HCT116 (cell line): ENCODE results near the gene FERMT1. TPM values are rescaled to one million over a fixed set of nuclear protein-coding genes. Genes with fewer than 3 reads are reported as not detected.

ENCODE experiments used
- ATAC-seq: fragments of 200-7000 bp; cut with Tn5 transposase; 2 replicates; pipeline ENCODE4 v1.9.1; 2020; ENCODE audit warnings: mild to moderate bottlenecking, moderate library complexity
- BruUV-seq: library from RNA; stranded (reverse); fragments of 400-500 nt; replicated peaks from 2 replicates; lab custom pipeline; 2021; lab: Mats Ljungman, UMichigan
- CTCF ChIA-PET: fragments of 300-600 bp; sonication (Branson Sonifier 250); formaldehyde crosslinking; loops from one replicate; lab custom pipeline; 2021; ENCODE audit warnings: antibody characterized with exemption; lab: Charles Lee
- POLR2A ChIA-PET: fragments of 300-600, 350-600 bp; sonication (Branson Sonifier 250); formaldehyde crosslinking; loops from one replicate; lab custom pipeline; 2021; ENCODE audit warnings: antibody characterized with exemption; lab: Charles Lee
- RAD21 ChIA-PET, 2 experiments: fragments of 300-600 bp; sonication (Branson Sonifier 250); formaldehyde crosslinking; loops; one replicate each; lab custom pipeline; 2023; ENCODE audit warnings: low total read pairs in 2 of 2; ENCODE audit not compliant: uncharacterized antibody in 2 of 2, unreplicated experiment in 2 of 2, low non-redundant PET in 1 of 2; lab: Charles Lee
- DNase-seq: peaks from one replicate; pipeline ENCODE4 v3.0.0-alpha.2; 2010; ENCODE audit warnings: low read depth, low spot score
- H2AFZ ChIP-seq: fragments of 200-600 bp; shearing (Covaris generic), sonication (generic); 2 replicates; pipeline ENCODE4 v1.6.1; 2017; ENCODE audit warnings: low read depth, mixed run types, mixed read lengths, antibody characterized with exemption, low read length; ENCODE audit not compliant: poor library complexity, severe bottlenecking
- H3K27ac ChIP-seq: 2 replicates; pipeline ENCODE4 v1.5.1; 2012; ENCODE audit warnings: low read depth, low read length
- H3K27me3 ChIP-seq: fragments of 200-600 bp; sonication (generic); 2 replicates; pipeline ENCODE4 v1.6.1; 2016; ENCODE audit warnings: mixed run types, low read length, mixed read lengths; ENCODE audit not compliant: insufficient read depth
- H3K36me3 ChIP-seq, 2 experiments: fragments of 200-500 bp in 1 of 2; fragments of 200-600 bp in 1 of 2; sonication (Bioruptor generic) in 1 of 2; sonication (generic) in 1 of 2; 2 replicates each; pipeline versions ENCODE4 v1.5.1 to v1.6.1; 2014 to 2016; ENCODE audit warnings: low read length in 2 of 2, inconsistent platforms in 1 of 2, mixed read lengths in 1 of 2, mixed run types in 1 of 2; ENCODE audit not compliant: insufficient read depth in 2 of 2, control insufficient read depth in 1 of 2
- H3K4me1 ChIP-seq, 2 experiments: fragments of 200-600 bp in 1 of 2; sonication (generic) in 1 of 2; 2 replicates each; pipeline versions ENCODE4 v1.5.1 to v1.6.1; 2012 to 2017; ENCODE audit warnings: low read length in 2 of 2, inconsistent platforms in 1 of 2, mild to moderate bottlenecking in 1 of 2, mixed read lengths in 1 of 2, mixed run types in 1 of 2, moderate library complexity in 1 of 2; ENCODE audit not compliant: insufficient read depth in 2 of 2, control insufficient read depth in 1 of 2
- H3K4me2 ChIP-seq: fragments of 200-600 bp; sonication (generic); 2 replicates; pipeline ENCODE4 v1.6.1; 2017; ENCODE audit warnings: mixed run types, low read length, mixed read lengths
- H3K4me3 ChIP-seq, 2 experiments: fragments of 200-600 bp in 1 of 2; sonication (generic) in 1 of 2; replicated peaks in 1 of 2; 2 replicates each; pipeline ENCODE4 v1.5.1; 2011 to 2016; ENCODE audit warnings: low read length in 2 of 2, control low read depth in 1 of 2, low read depth in 1 of 2, mild to moderate bottlenecking in 1 of 2, mixed read lengths in 1 of 2, mixed run types in 1 of 2
- H3K79me2 ChIP-seq: fragments of 200-600 bp; sonication (generic); 2 replicates; pipeline ENCODE4 v1.6.1; 2017; ENCODE audit warnings: mild to moderate bottlenecking, mixed run types, low read length, moderate library complexity, mixed read lengths; ENCODE audit not compliant: insufficient read depth
- H3K9ac ChIP-seq: fragments of 200-600 bp; sonication (generic); 2 replicates; pipeline ENCODE4 v1.6.1; 2016; ENCODE audit warnings: low read length, mixed read lengths
- H3K9me2 ChIP-seq: fragments of 200-600 bp; sonication (generic), shearing (Covaris generic); 2 replicates; pipeline ENCODE4 v1.6.1; 2017; ENCODE audit warnings: mixed run types, mild to moderate bottlenecking, moderate library complexity; ENCODE audit not compliant: insufficient read depth
- H3K9me3 ChIP-seq, 2 experiments: fragments of 200-500 bp in 1 of 2; fragments of 200-600 bp in 1 of 2; sonication (Bioruptor generic) in 1 of 2; sonication (generic) in 1 of 2; 2 replicates each; pipeline ENCODE4 v1.6.1; 2014 to 2017; ENCODE audit warnings: low read length in 2 of 2, mixed read lengths in 2 of 2, inconsistent platforms in 1 of 2, low read depth in 1 of 2, mild to moderate bottlenecking in 1 of 2, mixed run types in 1 of 2, moderate library complexity in 1 of 2; ENCODE audit not compliant: control insufficient read depth in 1 of 2, insufficient read depth in 1 of 2
- H4K20me1 ChIP-seq: fragments of 200-600 bp; sonication (generic), shearing (Covaris generic); 2 replicates; pipeline ENCODE4 v1.6.1; 2017; ENCODE audit warnings: mixed run types, mild to moderate bottlenecking, moderate library complexity; ENCODE audit not compliant: insufficient read depth
- CBX3 ChIP-seq: IDR thresholded peaks from 2 replicates; pipeline ENCODE4 v1.6.1; 2012; ENCODE audit warnings: low read depth
- EGR1 ChIP-seq: IDR thresholded peaks from 2 replicates; pipeline ENCODE4 v1.6.1; 2012; ENCODE audit warnings: low read depth
- ELF1 ChIP-seq: IDR thresholded peaks from 2 replicates; pipeline ENCODE4 v1.6.1; 2012; ENCODE audit warnings: low read depth, borderline replicate concordance
- EZH2 ChIP-seq: fragments of 200-600 bp; sonication (generic); IDR thresholded peaks from 2 replicates; pipeline ENCODE4 v1.6.1; 2017; ENCODE audit warnings: antibody characterized with exemption, mixed run types
- SP1 ChIP-seq: IDR thresholded peaks from 2 replicates; pipeline ENCODE4 v1.6.1; 2012; ENCODE audit warnings: low read depth
- TCF7L2 ChIP-seq: IDR thresholded peaks from 2 replicates; pipeline ENCODE4 v1.7.0; 2011; ENCODE audit warnings: borderline replicate concordance, inconsistent platforms; ENCODE audit not compliant: insufficient read depth, insufficient read length; ENCODE audit errors: extremely low read depth
- ZNF274 ChIP-seq: fragments of 200-500 bp; sonication (Bioruptor generic); IDR thresholded peaks from 2 replicates; pipeline ENCODE4 v1.6.1; 2014; ENCODE audit warnings: mild to moderate bottlenecking, low read depth, low read length, inconsistent platforms
- intact Hi-C: fragments of 100-400 bp; cut with micrococcal nuclease; formaldehyde crosslinking; loops from 2 replicates; pipeline ENCODE4 v1.10.0; 2022
- total RNA-seq: library from RNA; stranded (reverse); gene quantifications from one replicate; pipeline ENCODE4 v1.2.1, GENCODE V29; 2021; ENCODE audit not compliant: unreplicated experiment
- TF ChIP-seq, protein P1 (sequence below), 3 experiments: fragments of 200-600 bp in 1 of 3; sonication (generic) in 1 of 3; IDR thresholded peaks in 2 of 3; conservative IDR thresholded peaks in 1 of 3; 2 replicates each; pipeline ENCODE4 v1.5.1; 2012 to 2017; ENCODE audit warnings: low read depth in 2 of 3, low read length in 2 of 3, antibody characterized with exemption in 1 of 3, borderline replicate concordance in 1 of 3, control low read depth in 1 of 3, mild to moderate bottlenecking in 1 of 3, mixed read lengths in 1 of 3, mixed run types in 1 of 3, moderate library complexity in 1 of 3; ENCODE audit not compliant: insufficient read depth in 1 of 3
- TF ChIP-seq, protein P2 (sequence below): IDR thresholded peaks from 2 replicates; pipeline ENCODE4 v1.6.1; 2012

The FERMT1 gene
- total RNA-seq, 1 experiment from 2014 or later, result 34.9 TPM

DNA sequence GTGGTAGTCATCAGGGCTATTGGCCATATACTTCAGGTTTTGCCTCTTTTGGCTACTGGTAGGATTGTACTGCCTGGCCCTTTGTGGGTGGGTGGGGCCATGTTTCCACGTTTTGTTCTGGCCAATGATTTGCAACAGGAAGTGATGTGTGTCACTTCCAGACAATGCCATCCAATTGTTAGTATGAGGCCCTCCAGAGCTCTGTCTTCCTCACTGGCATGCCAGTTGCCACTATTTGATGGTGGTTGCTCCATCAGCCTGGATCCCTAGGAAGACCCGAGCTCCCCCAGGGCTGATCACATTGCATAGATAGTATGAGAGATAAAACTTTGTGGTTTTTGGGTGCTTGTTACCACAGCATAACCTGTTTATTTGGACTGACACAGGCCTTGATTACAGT is 61.3 kb downstream of the FERMT1 start:
- Histone ChIP-seq H3K79me2 (no peaks in the 10 kb centered on the region), H3K4me2 (no peak overlapping the region), H2AFZ (no peak overlapping the region), H3K9me3 (no peaks in the 10 kb centered on the region), H3K27ac (no peak overlapping the region), H4K20me1 (no peaks in the 10 kb centered on the region), H3K9me2 (no peaks in the 10 kb centered on the region), H3K36me3 (no peaks in the 10 kb centered on the region), H3K4me1 (no peaks in the 10 kb centered on the region), H3K4me3 (no peak overlapping the region), H3K27me3 (no peaks in the 10 kb centered on the region), H3K9ac (no peak overlapping the region)
- ATAC-seq (no peak), DNase-seq (no peak)
- RAD21 ChIA-PET, result no interaction called here
- intact Hi-C loops, result no loop called here
- BruUV-seq, result no TSS peak
- POLR2A ChIA-PET, result no interaction called here
- no peak for TF ChIP-seq TCF7L2
- no peak for TF ChIP-seq ZNF274
- CTCF ChIA-PET, result no interaction called here

GRCh38 chr20:6060213-6060612 is 62.6 kb downstream of the FERMT1 start:
- ChIA-PET CTCF (no interaction called here), RAD21 (no interaction called here), POLR2A (no interaction called here)
- Histone ChIP-seq H3K4me2 (no peak overlapping the region), H2AFZ (no peak overlapping the region), H3K27ac (no peak overlapping the region), H3K9me2 (no peaks in the 10 kb centered on the region), H3K4me1 (peaks cover 2 to 3% of the 10 kb centered on the region in 2 experiments; a peak in 3 of 4 replicates), H3K4me3 (no peak overlapping the region), H3K36me3 (no peaks in the 10 kb centered on the region), H3K9ac (no peak overlapping the region), H3K27me3 (no peaks in the 10 kb centered on the region), H3K79me2 (no peaks in the 10 kb centered on the region), H3K9me3 (no peaks in the 10 kb centered on the region), H4K20me1 (no peaks in the 10 kb centered on the region)
- no TSS peak for BruUV-seq
- intact Hi-C loops, result no loop called here
- no peak for TF ChIP-seq SP1
- TF ChIP-seq, protein P1, sequence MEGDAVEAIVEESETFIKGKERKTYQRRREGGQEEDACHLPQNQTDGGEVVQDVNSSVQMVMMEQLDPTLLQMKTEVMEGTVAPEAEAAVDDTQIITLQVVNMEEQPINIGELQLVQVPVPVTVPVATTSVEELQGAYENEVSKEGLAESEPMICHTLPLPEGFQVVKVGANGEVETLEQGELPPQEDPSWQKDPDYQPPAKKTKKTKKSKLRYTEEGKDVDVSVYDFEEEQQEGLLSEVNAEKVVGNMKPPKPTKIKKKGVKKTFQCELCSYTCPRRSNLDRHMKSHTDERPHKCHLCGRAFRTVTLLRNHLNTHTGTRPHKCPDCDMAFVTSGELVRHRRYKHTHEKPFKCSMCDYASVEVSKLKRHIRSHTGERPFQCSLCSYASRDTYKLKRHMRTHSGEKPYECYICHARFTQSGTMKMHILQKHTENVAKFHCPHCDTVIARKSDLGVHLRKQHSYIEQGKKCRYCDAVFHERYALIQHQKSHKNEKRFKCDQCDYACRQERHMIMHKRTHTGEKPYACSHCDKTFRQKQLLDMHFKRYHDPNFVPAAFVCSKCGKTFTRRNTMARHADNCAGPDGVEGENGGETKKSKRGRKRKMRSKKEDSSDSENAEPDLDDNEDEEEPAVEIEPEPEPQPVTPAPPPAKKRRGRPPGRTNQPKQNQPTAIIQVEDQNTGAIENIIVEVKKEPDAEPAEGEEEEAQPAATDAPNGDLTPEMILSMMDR (IDR thresholded peaks at IDR 0.05 in 2 of 3, conservative IDR thresholded peaks at IDR 0.05 in 1 of 3; ENCODE audit: borderline replicate concordance in 1 of 3, insufficient read depth in 1 of 3, low read depth in 2 of 3, low read length in 2 of 3), result no peak
- TF ChIP-seq EZH2, result no peak
- TF ChIP-seq, protein P2, sequence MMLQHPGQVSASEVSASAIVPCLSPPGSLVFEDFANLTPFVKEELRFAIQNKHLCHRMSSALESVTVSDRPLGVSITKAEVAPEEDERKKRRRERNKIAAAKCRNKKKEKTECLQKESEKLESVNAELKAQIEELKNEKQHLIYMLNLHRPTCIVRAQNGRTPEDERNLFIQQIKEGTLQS, result no peak
- TF ChIP-seq ZNF274, result no peak
- no peak for TF ChIP-seq CBX3
- no peak for TF ChIP-seq ELF1
- no peak for TF ChIP-seq EGR1
- ATAC-seq, result no peak
- no peak for DNase-seq
